Keratinocyte (primary cell): ENCODE measurements around the gene SLC39A11. TPM values are rescaled to one million over a fixed set of nuclear protein-coding genes. Genes with fewer than 3 reads are reported as not detected.

ENCODE experiments used
- DNase-seq: peaks from one replicate; pipeline ENCODE4 v3.0.0-alpha.2; 2011; ENCODE audit warnings: low read depth, missing footprints, low spot score
- FAIRE-seq: peaks from 2 replicates; lab custom pipeline; 2011; peaks lifted over from hg19 to GRCh38; lab: Jason Lieb, UNC
- H2AFZ ChIP-seq: 2 replicates; pipeline ENCODE4 v1.6.0; 2012; ENCODE audit warnings: low read length, control low read depth, inconsistent platforms; ENCODE audit not compliant: control insufficient read depth
- H3K27ac ChIP-seq: 2 replicates; pipeline ENCODE4 v1.5.1; 2011; ENCODE audit warnings: low read length; ENCODE audit not compliant: control insufficient read depth, insufficient read depth
- H3K27me3 ChIP-seq: 3 replicates; pipeline ENCODE4 v1.6.0; 2011; ENCODE audit warnings: low read length; ENCODE audit not compliant: control insufficient read depth, insufficient read depth; ENCODE audit errors: extremely low read depth
- H3K36me3 ChIP-seq, 2 experiments: 2 replicates in 1 of 2; 3 replicates in 1 of 2; pipeline ENCODE4 v1.5.1; 2011; ENCODE audit warnings: low read length in 2 of 2, mild to moderate bottlenecking in 1 of 2; ENCODE audit not compliant: control insufficient read depth in 2 of 2, insufficient read depth in 2 of 2; ENCODE audit errors: extremely low read depth in 1 of 2
- H3K4me1 ChIP-seq: 3 replicates; pipeline ENCODE4 v1.5.1; 2011; ENCODE audit warnings: low read length; ENCODE audit not compliant: control insufficient read depth, insufficient read depth; ENCODE audit errors: extremely low read depth
- H3K4me2 ChIP-seq: 3 replicates; pipeline ENCODE4 v1.6.0; 2011; ENCODE audit warnings: low read depth, low read length; ENCODE audit not compliant: control insufficient read depth, insufficient read depth; ENCODE audit errors: extremely low read depth
- H3K4me3 ChIP-seq, 3 experiments: fragments of 200-600 bp in 1 of 3; sonication (generic) in 1 of 3; 2 replicates in 2 of 3; 3 replicates in 1 of 3; pipeline ENCODE4 v1.5.1; 2011 to 2016; ENCODE audit warnings: low read length in 3 of 3, mild to moderate bottlenecking in 3 of 3, control low read depth in 2 of 3, inconsistent platforms in 1 of 3, low read depth in 1 of 3, mixed read lengths in 1 of 3, mixed run types in 1 of 3, moderate library complexity in 1 of 3; ENCODE audit not compliant: control insufficient read depth in 2 of 3, insufficient read depth in 2 of 3; ENCODE audit errors: extremely low read depth in 1 of 3
- H3K79me2 ChIP-seq: 2 replicates; pipeline ENCODE4 v1.6.0; 2012; ENCODE audit warnings: low read length; ENCODE audit not compliant: control insufficient read depth, insufficient read depth
- H3K9ac ChIP-seq: 3 replicates; pipeline ENCODE4 v1.6.0; 2011; ENCODE audit warnings: low read length; ENCODE audit not compliant: control insufficient read depth, insufficient read depth; ENCODE audit errors: extremely low read depth
- H3K9me1 ChIP-seq: 3 replicates; pipeline ENCODE4 v1.6.0; 2011; ENCODE audit warnings: low read length; ENCODE audit not compliant: control insufficient read depth, insufficient read depth; ENCODE audit errors: extremely low read depth
- H3K9me3 ChIP-seq: 2 replicates; pipeline ENCODE4 v1.5.1; 2012; ENCODE audit warnings: low read depth, low read length; ENCODE audit not compliant: control insufficient read depth
- H4K20me1 ChIP-seq: 3 replicates; pipeline ENCODE4 v1.6.0; 2011; ENCODE audit warnings: low read length; ENCODE audit not compliant: control insufficient read depth, insufficient read depth; ENCODE audit errors: extremely low read depth
- EZH2 ChIP-seq: IDR thresholded peaks from one replicate; pipeline ENCODE4 v1.6.1; 2012; ENCODE audit warnings: inconsistent platforms, mild to moderate bottlenecking, low read length, moderate library complexity
- dilution Hi-C: fragments of 300-500 bp; cut with MboI; formaldehyde crosslinking; loops from one replicate; pipeline ENCODE4 v1.7.0; 2020; ENCODE audit warnings: low sequenced_read_pairs; ENCODE audit not compliant: extremely low pct_ligation_motif_present
- polyA plus RNA-seq, 5 experiments: library from polyadenylated mRNA; depleted of rRNA in 3 of 5; stranded (reverse) in 3 of 5; stranded (forward) in 1 of 5; unstranded in 1 of 5; fragments of >200 nt; gene quantifications; 1 replicate in 1 of 5; 2 replicates in 3 of 5; 3 replicates in 1 of 5; pipeline versions ENCODE4 v1.2.1 to v1.2.3, GENCODE V29; 2011 to 2012; ENCODE audit warnings: missing spikeins in 2 of 5, low read depth in 1 of 5, low replicate concordance in 1 of 5
- TF ChIP-seq, protein P1 (sequence below), 3 experiments: IDR thresholded peaks in 1 of 3; conservative IDR thresholded peaks in 1 of 3; optimal IDR thresholded peaks in 1 of 3; 2 replicates in 2 of 3; 3 replicates in 1 of 3; pipeline versions ENCODE3 to v1.5.1; 2011; ENCODE audit warnings: low read length in 3 of 3, mild to moderate bottlenecking in 3 of 3, moderate library complexity in 2 of 3, control low read depth in 1 of 3, inconsistent platforms in 1 of 3; ENCODE audit not compliant: insufficient read depth in 2 of 3; ENCODE audit errors: extremely low read depth in 1 of 3

The SLC39A11 gene
- polyA plus RNA-seq, 1 donor (not counting 4 experiments of a cell fraction or from before 2014, with no cell fraction given): 11.5 TPM

DNA sequence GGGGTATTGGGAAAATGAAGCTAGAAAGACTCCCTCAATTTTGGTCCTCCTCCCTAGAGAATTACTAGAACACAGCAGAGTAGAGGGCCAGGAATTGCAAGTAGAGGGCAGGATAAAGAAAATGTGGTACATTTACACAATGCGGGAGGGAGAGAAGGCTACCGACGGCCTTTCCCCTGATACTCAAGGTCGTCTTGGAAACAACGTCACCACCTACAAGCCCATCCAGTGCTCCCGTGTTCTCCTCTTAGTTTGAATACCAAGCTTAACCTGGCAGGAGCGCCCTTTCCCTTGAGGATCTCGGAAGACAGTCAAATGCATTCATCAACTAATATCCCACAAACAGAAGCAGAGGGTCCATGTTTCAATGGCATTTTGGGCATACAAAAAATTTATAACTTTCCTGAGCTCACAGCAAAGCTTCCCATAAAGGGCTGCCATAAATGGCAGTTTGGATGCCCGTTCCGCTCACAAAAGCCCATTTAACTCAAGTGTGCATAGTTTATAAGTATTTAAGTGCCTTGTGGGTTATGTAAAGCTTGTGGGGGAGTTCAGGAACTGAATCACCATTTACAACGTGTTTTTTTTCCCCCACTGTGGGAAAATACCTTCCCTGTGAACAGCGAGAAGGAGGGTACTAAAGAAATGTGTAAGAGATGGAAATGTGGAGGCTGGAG is 414.6 kb downstream of the SLC39A11 start:
- no peaks in the 10 kb centered on the region for H3K79me2 ChIP-seq
- H3K4me3 ChIP-seq: no peak overlapping the region
- DNase-seq (no peak), FAIRE-seq (no peak)
- H3K9me1 ChIP-seq: no peaks in the 10 kb centered on the region
- no peak for TF ChIP-seq EZH2
- H4K20me1 ChIP-seq: no peaks in the 10 kb centered on the region
- no peak overlapping the region for H3K4me2 ChIP-seq
- H3K27me3 ChIP-seq: no peaks in the 10 kb centered on the region
- H3K4me1 ChIP-seq: no peaks in the 10 kb centered on the region
- H3K27ac ChIP-seq: no peak overlapping the region
- no peaks in the 10 kb centered on the region for H3K36me3 ChIP-seq
- dilution Hi-C loops: no loop called here
- H3K9ac ChIP-seq: no peak overlapping the region
- H3K9me3 ChIP-seq: no peaks in the 10 kb centered on the region
- H2AFZ ChIP-seq: no peak overlapping the region

- no peak overlapping the region for H3K9ac ChIP-seq
- H4K20me1 ChIP-seq: no peaks in the 10 kb centered on the region
- no peak for DNase-seq
- H3K4me1 ChIP-seq: no peaks in the 10 kb centered on the region
- H3K27ac ChIP-seq: no peak overlapping the region
- FAIRE-seq: no peak
- H3K36me3 ChIP-seq: no peaks in the 10 kb centered on the region
- no peaks in the 10 kb centered on the region for H3K79me2 ChIP-seq
- TF ChIP-seq EZH2: no peak
- TF ChIP-seq, protein P1, sequence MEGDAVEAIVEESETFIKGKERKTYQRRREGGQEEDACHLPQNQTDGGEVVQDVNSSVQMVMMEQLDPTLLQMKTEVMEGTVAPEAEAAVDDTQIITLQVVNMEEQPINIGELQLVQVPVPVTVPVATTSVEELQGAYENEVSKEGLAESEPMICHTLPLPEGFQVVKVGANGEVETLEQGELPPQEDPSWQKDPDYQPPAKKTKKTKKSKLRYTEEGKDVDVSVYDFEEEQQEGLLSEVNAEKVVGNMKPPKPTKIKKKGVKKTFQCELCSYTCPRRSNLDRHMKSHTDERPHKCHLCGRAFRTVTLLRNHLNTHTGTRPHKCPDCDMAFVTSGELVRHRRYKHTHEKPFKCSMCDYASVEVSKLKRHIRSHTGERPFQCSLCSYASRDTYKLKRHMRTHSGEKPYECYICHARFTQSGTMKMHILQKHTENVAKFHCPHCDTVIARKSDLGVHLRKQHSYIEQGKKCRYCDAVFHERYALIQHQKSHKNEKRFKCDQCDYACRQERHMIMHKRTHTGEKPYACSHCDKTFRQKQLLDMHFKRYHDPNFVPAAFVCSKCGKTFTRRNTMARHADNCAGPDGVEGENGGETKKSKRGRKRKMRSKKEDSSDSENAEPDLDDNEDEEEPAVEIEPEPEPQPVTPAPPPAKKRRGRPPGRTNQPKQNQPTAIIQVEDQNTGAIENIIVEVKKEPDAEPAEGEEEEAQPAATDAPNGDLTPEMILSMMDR (optimal IDR thresholded peaks at IDR 0.05 in 1 of 3, IDR thresholded peaks at IDR 0.05 in 1 of 3, conservative IDR thresholded peaks at IDR 0.05 in 1 of 3; ENCODE audit: extremely low read depth in 1 of 3, insufficient read depth in 2 of 3, low read length in 3 of 3): no peak
- no peaks in the 10 kb centered on the region for H3K27me3 ChIP-seq
- H3K9me3 ChIP-seq: no peaks in the 10 kb centered on the region
- no peak overlapping the region for H3K4me3 ChIP-seq
- no peak overlapping the region for H3K4me2 ChIP-seq
- dilution Hi-C loops: no loop called here
- H3K9me1 ChIP-seq: no peaks in the 10 kb centered on the region
- no peak overlapping the region for H2AFZ ChIP-seq
Measured at GRCh38 chr17:72677108-72677507, 415.4 kb downstream of the SLC39A11 start.

- DNase-seq (no peak), FAIRE-seq (no peak)
- dilution Hi-C loops: no loop called here
- H2AFZ ChIP-seq: no peak overlapping the region
- H3K9ac ChIP-seq: no peak overlapping the region
- H3K4me3 ChIP-seq: no peak overlapping the region
- no peaks in the 10 kb centered on the region for H4K20me1 ChIP-seq
- no peaks in the 10 kb centered on the region for H3K79me2 ChIP-seq
- H3K4me2 ChIP-seq: no peak overlapping the region
- TF ChIP-seq EZH2: no peak
- TF ChIP-seq, protein P1 (optimal IDR thresholded peaks at IDR 0.05 in 1 of 3, IDR thresholded peaks at IDR 0.05 in 1 of 3, conservative IDR thresholded peaks at IDR 0.05 in 1 of 3; ENCODE audit: extremely low read depth in 1 of 3, insufficient read depth in 2 of 3, low read length in 3 of 3): no peak
- H3K27ac ChIP-seq: no peak overlapping the region
- no peaks in the 10 kb centered on the region for H3K9me3 ChIP-seq
- no peaks in the 10 kb centered on the region for H3K4me1 ChIP-seq
- H3K27me3 ChIP-seq: no peaks in the 10 kb centered on the region
- no peaks in the 10 kb centered on the region for H3K36me3 ChIP-seq
- no peaks in the 10 kb centered on the region for H3K9me1 ChIP-seq
Measured at GRCh38 chr17:72672729-72673128, 419.8 kb downstream of the SLC39A11 start.
